Amniotic stem cell (primary cell): ENCODE results near the gene ADAD2.

Source experiments
- DNase-seq: peaks from one replicate; lab custom pipeline; 2025; lab: John Stamatoyannopoulos, UW

ADAD2 gene

DNA sequence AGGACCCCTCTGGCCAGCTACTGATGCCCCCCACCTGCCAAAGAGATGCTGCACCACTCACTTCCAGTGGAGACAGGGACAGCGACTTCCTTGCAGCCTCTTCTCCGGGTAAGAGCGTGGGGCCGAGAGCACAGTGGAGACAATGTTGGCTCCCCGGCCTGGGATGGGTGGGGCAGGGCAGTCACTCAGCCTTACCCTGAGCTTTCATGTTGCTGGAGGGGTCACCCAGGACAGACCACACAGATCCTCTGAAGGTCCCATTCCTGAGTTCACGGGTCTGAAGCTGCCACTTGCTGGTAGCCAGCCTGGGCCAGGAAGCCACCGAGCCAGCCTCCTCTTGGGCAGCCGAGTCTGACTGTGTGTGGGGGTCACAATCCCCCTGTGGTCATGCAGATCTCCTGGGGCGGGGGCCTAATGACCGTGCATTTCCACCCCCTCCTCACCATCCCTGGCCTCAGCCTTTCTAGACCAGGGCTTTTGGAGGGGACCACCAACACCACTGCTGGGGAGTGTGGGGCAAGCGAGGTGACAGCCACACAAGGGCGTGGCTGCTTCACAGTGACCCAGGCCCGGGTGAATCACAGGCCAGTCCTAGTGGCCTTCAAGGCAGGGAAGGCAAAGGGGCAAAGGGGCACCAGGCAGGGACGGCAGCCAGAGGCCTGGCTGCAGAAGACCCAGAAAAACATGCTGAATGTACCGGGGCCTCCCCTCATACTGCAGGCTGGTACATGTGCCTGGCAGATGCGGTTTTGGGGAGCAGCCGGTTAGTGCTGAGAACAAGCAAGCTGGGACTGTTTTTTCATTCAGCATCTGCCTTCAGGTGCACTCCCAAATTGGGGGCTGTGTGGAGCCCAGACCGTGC lies 14.5 kb upstream of the ADAD2 start:
- no peak for DNase-seq

DNA sequence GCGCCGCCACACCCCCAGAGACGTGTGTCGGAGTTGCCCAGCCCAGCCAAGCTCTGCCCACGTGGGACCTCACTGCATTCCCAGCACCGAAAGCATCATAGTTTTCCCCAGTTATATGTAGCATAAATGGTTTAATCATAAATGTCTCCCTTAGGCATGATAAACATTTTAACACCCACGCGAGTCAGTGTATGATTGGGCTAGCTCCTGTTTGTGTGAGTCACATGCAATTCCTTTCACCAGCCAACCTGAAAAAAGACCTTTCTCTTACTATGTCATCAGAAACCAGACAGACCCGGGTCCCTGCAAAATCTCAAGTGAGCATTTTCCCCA lies 13.2 kb upstream of the ADAD2 start:
- no peak for DNase-seq

DNA sequence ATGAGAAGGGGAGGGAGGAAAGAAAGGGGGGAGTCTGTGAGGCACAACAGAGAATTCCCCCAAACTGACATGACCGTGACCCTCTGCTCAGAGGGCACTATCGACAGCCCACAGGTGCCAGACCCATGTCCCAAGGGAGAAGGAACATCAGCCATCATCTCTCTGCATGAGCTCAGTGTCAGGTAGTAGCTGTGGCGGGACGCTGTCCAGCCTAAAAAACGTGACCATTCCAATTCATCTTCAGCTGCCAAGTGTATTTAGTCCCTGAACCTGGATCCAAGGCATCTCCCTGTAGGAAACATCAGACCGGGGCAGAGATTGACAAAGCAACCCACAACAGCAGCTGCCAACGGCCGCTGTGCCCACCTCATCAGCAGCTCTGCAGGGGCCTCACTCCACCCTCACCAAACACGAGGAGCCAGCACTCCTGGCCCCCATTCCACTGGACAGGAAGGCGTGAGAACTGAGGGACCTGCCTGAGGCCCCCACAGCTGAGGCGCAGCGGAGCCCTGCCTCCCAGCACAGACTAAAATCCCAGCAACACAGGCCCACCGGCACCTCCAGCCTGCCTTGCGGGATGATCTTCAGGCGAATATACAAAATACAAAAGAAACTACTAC lies 12.7 kb upstream of the ADAD2 start:
- DNase-seq, result no peak

- no peak for DNase-seq
These were observed 11.9 kb upstream of the ADAD2 start for GRCh38 chr16:84178892-84179611.

DNA sequence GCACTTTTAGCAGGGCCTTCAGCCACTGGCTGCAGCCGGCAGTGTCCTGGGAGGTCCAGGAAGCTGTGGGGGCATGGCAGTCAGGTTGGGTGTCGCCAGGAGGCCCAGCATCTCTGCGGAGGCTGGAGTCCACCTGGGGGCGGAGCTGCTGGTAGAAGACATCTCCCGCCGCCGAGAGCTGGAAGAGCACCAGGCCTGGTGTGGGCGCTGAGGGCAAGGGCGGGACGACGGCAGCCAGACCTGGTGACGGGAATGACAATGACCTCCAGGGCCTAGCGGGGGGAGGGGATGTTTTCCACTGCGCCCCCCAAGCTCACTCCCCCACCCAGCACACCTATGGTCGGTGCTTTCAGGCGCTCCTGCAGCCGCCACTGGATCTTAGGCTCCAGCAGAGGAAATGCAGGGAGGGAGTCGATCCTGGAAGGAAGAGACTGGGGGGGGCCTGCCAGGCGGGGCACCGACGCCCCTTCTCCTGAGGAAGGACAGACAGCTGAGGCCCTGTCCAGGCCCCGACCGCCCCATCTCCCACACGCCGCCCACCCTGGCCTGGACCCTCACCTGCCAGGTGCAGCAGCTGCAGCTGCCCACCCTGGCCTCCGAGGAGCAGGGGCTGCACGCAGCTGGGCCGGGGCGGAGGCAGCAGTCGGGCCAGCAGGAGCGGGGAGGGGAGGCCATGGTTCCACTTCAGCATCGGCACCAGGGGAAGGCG lies 11.2 kb upstream of the ADAD2 start:
- DNase-seq, result no peak

DNA sequence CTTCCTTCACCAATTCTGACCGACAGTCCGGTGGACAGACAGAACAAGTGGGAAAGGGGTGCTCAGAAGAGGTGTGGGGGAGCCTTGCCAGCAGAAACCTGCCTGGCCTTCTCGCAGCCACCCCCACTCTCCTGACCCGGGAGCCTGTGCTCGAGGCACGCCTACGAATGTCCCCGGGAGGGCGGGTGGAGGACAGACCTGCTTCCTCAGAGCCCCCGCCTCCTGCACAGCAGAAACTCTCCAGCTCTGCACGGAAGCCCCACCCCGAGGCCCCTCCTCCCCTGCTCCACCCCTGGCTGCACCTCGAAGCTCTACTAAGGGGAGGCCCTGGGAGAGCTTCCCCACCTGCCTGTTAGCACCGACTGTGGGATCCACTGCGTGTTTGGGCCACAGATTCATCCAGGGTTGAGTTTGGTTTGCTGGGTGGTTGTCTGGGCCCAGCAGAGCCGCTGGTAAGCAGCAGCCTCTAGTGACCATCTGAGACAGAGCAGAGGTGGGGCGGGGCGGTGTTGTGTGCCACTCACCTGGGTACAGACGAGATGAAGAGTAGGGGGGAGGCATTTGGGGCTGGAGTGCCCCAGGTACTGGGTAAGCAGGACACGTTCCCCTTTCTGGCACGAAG lies 10.3 kb upstream of the ADAD2 start:
- DNase-seq, result no peak

DNA sequence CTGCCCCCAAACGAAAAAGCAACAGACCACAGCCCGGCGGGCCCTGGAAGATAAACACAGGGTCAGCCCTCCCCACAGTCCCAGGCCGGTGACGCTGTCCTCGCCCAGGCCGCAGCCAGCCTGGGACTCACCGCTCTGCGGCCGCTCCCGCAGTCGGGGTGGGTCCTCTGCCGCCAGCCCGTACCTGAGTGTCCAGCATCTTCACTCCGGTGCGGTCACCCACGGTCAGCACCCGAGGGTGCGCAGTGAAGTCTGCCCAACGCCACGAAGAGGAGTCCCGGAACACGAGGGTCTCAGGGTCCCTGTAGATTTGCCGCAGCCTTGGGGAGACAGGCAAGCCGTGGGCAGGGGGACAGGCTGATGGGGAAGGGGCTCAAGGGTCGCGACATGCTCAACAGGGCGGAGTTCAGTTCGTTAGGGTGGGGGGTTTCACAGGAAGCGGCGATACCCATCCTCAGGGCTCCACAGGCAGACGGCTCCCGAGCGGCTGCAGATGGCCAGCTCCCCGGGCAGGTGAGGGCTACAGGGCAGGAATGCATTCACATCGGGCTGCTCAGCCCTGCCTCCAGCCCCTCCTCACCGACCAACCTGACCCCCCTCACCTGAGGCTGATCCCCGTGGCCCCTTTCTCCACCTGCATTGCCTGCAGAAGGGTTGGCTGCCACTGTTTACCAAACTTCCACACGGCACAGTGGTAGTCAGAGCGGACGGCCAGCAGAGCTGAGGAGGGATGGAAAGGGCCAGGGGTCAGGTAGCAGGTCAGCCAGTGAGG lies 9.6 kb upstream of the ADAD2 start:
- DNase-seq, result no peak

DNA sequence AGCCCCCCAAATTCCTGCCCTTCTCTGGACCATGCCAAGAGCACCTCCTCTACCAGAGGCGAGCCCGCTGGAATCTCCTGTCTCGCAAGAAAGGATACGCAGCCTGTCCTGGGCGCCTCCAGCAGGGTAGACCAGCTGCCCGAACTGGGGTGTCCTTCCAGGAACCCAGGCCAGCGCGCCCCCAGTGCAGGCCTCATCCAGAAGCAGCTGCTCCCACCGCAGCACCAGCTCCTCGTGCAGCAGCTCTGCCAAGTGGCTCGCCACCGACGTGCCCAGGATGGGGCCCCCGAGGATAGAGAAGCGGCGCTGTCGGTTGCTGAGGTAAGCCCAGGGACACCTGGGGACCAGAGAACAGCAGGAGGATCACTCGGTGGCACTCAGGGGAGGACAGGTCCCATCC lies 8.9 kb upstream of the ADAD2 start:
- no peak for DNase-seq

DNA sequence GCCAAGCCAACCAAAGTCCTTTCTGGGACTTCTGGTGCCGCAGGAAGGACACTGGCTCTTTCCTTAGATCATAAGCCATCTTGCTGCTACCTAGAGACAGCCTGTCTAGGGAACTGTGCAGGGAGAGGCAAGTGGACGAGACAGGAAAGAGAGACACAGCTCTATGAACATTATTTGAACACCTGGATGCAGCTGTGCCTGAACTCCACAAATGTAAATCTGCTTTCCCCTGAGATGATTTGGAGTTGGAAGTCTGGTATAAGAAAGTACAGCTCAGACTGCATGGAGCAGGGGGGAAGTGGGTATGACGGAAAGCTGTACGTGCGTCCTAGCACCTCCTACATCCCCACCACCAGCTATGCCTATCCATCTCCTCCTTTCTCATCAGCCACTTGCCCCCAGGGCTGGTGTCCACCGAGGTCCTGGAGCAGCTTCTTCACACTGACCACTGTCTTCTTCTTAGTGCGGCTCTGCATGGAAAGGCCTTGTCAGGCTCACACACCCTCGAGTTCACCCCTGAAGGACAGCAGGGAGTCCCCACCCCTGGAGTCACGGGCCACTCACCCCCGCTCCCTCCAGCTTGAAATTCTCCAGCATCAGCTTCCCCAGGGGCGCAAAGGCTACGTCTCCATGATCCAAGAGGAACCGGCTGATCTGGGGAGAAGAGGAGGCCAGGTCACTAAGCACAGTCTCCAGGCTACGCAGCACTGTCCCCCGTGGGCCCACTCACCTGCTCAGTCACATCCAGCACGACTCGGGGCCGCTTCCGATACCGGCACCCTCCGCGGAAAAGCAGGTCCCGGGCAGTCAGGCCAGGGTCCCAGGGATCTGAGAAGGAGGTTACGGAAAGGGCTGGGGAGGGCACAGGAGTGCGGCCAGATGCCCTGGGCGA lies 8.0 kb upstream of the ADAD2 start:
- DNase-seq, result no peak

GRCh38 chr16:84183572-84183875 lies 7.4 kb upstream of the ADAD2 start:
- DNase-seq, result no peak

DNA sequence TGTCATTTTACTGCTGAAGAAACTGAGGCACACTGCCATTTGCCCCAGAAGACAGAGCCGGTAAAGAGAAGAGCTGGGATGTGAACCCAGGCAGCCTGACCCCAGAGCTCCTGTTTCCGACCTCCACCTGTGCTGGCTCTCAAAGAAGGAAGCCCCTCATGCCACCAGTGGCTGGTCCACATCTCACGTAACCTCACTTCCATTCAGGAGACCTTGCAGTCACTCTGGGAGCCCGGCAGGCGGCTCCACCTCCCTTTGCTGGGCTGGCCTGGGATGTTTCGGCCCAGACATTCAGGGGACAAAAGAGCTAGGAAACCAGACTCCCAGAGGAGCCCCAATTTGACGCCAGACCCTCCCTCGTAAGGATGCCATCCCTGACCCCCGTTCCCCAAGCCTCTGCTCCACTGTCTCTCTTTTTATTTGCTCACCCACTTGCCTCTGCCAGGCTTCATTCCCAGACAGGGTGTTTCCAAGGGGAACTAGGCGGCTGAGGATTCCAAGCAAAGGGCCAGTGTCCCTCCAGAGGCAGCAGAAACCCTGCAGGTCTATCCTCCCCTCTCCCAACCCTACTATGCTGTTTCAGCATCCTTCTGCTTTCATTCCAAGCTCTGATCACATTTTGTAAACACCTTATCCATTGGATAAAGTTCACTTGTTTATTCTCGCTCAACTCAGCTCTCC lies 6.9 kb upstream of the ADAD2 start:
- DNase-seq, result no peak

DNA sequence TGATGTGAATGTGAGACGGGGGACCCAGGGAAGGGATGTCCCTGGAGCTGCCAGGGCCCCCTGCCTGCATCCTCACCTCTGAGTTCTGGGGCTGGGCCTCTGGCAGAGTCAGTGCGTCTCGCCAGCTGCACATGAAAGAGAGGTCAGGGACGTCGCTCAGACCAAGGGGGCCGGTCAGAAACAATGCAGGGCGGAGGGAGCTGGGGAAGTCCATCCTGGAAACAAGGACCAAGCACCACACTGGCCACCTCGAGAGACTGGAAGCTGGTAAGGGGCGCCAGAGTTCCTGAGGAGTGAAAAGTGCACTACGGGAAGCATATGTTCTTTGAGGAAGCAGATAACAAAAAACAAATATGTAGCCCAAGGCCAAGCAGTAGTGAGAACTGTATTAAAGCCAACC lies 6.2 kb upstream of the ADAD2 start:
- DNase-seq, result no peak

DNA sequence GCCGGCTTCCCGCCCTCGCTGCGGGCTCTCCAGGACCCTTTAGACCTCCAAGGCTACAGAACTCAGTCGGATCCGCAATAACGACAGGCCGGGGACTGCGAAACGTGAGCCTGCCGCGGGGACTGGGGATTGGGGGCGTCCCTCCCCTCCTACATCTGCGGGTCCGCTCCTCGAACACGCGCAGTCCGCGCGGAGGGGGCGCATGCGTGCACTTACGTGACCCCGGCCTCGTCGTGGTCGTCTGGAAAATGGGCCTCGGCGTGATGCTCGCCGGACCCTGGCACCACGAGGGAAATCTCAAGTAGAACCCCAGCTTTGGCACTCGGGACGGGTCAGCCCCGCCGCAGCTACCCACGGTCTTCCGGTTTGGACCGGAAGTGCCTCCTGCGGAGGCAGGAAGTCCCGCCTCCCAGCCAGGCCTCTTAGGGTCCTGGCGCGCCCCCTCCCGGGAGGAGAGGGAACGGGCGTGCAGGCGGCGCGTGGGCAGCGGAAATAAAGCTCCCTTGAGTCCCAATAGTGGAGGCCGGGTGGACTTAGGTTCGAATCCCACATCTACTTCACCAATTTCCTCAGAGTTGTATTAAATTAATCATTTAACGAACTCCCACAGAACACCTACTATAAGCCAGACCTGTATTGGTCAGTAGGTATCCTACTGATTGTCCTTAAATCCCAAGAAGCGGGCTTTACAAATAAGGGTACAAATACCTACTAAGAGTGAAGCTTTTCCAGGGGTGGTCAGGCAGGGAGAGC lies 4.1 kb upstream of the ADAD2 start, which contains the start of gene TAF1C:
Gene TAF1C, minus strand, starts transcription at position 373 of the 753 bp plus-strand sequence. CDS start 2,069 bp downstream, outside the sequence.
- DNase-seq, result peak; percentile 83

- DNase-seq, result no peak
These were observed 509 bp downstream of the ADAD2 start for GRCh38 chr16:84191466-84191865.

DNA sequence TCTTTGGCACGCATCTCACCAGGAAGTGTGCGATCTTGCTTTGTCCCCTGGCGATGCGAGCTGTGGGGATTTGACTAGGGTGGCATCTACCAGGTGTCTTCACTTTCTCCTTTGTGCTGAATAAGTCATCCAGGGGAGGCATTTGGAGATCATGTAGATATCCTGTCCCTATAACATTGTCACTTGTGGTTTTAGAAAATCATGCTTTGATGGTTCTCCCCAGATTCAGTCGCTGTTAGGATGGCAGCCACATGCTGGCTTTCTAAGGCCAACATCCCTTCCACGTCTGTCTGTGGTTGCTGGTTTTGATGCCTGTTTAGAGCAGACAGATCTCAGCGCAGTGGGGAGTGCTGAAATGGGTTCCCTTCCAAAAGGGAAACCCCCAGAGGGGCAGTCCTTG lies 2.5 kb downstream of the ADAD2 start:
- DNase-seq, result no peak

GRCh38 chr16:84194018-84194417 lies 3.1 kb downstream of the ADAD2 start:
- no peak for DNase-seq

GRCh38 chr16:84194470-84195200 lies 3.7 kb downstream of the ADAD2 start:
- no peak for DNase-seq
